Left lung (tissue), 10 donors: ENCODE results near the gene ZNF644. TPM values are rescaled to one million over a fixed set of nuclear protein-coding genes. Genes with fewer than 3 reads are reported as not detected.
"Not testable (repeated sequence)": the region's sequence is repeated elsewhere in the genome, so short reads cannot be mapped to it uniquely, and the experiment has no call there.

Source experiments
- ATAC-seq: fragments of 200-7000 bp; cut with Tn5 transposase; one replicate; pipeline ENCODE4 v1.9.1; 2020; ENCODE audit warnings: moderate library complexity
- DNase-seq, 4 donors: peaks; one replicate each; pipeline ENCODE4 v3.0.0-alpha.2; 2013 to 2020
- H3K27ac ChIP-seq, 2 donors: fragments of 200-600 bp; sonication (generic) in 1 of 2; one replicate each; pipeline versions ENCODE4 v1.5.0 to v1.8.0; 2020 to 2021
- H3K27me3 ChIP-seq, 2 donors: fragments of 200-600 bp; sonication (generic) in 1 of 2; one replicate each; pipeline versions ENCODE4 v1.5.0 to v1.8.0; 2020 to 2021
- H3K36me3 ChIP-seq, 2 donors: fragments of 200-600 bp; sonication (generic) in 1 of 2; one replicate each; pipeline versions ENCODE4 v1.5.0 to v1.8.0; 2020 to 2021
- H3K4me1 ChIP-seq, 2 donors: fragments of 200-600 bp; one replicate each; pipeline ENCODE4 v1.8.0; 2021
- H3K4me3 ChIP-seq, 2 donors: fragments of 200-600 bp; sonication (generic) in 1 of 2; one replicate each; pipeline versions ENCODE4 v1.5.0 to v1.8.0; 2020 to 2021; ENCODE audit warnings: mild to moderate bottlenecking in 1 of 2
- H3K9me3 ChIP-seq, 2 donors: fragments of 200-600 bp; sonication (generic) in 1 of 2; one replicate each; pipeline versions ENCODE4 v1.5.0 to v1.8.0; 2020 to 2021
- intact Hi-C, 2 donors: fragments of 100-400 bp; cut with DNase I; formaldehyde crosslinking; loops; one replicate each; pipeline versions ENCODE4 v1.11.2 to v1.14.2; 2022
- polyA plus RNA-seq, 6 donors: library from polyadenylated mRNA; unstranded; fragments of 120-200 nt; gene quantifications; one replicate each; pipeline ENCODE4 v1.2.1, GENCODE V29; 2013; ENCODE audit not compliant: insufficient read length in 6 of 6
- total RNA-seq, 2 donors: library from RNA; stranded (reverse); fragmentation: NEBNext Ultra II Directional; extraction: Animal tissue kit (Norgen Biotek cat#: 25700); gene quantifications; one replicate each; pipeline ENCODE4 v1.2.1, GENCODE V29; 2021
- TF ChIP-seq, protein P1 (sequence below), 2 donors: fragments of 200-600 bp; sonication (generic) in 1 of 2; IDR thresholded peaks; one replicate each; pipeline versions ENCODE4 v1.5.0 to v1.8.0; 2021; ENCODE audit warnings: antibody characterized with exemption in 2 of 2
- donor health status: DM: no; HTN: yes; CAD: no.
- donor health status: DM: no; HTN: no; CAD: no.

The ZNF644 gene
- total and polyA plus RNA-seq, 8 donors: 52.6 to 73.0 (median 65.5) TPM

DNA sequence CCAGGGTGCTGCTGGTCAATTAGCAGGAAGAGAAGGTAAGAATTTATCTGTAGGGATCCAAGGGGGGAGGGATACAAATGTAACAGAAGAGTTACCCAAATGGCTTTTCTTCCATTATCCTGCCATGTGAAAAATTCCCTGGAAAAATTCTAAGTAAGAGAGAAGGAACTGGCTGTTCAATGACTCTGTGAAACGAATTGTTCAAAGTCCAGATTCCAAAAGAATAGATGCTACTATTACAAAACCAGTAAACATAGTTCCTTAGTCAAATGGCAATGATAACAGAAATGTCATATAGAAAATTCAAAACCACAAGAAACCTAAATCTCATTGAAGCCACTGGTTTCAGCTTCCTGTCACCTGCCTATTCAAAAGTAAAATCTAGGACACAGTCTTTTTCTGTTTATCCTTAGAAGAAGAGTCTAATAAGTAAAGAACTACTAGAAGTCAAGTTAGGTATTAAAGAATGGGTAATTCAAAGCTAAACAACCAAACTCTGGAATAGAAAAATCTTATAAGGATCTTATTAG is 102.6 kb downstream of the ZNF644 start:
- Histone ChIP-seq H3K9me3 (no peaks in the 10 kb centered on the region), H3K27ac (no peak overlapping the region), H3K4me1 (peaks cover 3 to 33% of the 10 kb centered on the region in 2 donors), H3K27me3 (no peaks in the 10 kb centered on the region), H3K36me3 (peaks cover 0 to 21% of the 10 kb centered on the region in 2 donors), H3K4me3 (no peak overlapping the region)
- intact Hi-C loops: no loop called here
- DNase-seq (no peak), ATAC-seq (no peak)
- TF ChIP-seq, protein P1, sequence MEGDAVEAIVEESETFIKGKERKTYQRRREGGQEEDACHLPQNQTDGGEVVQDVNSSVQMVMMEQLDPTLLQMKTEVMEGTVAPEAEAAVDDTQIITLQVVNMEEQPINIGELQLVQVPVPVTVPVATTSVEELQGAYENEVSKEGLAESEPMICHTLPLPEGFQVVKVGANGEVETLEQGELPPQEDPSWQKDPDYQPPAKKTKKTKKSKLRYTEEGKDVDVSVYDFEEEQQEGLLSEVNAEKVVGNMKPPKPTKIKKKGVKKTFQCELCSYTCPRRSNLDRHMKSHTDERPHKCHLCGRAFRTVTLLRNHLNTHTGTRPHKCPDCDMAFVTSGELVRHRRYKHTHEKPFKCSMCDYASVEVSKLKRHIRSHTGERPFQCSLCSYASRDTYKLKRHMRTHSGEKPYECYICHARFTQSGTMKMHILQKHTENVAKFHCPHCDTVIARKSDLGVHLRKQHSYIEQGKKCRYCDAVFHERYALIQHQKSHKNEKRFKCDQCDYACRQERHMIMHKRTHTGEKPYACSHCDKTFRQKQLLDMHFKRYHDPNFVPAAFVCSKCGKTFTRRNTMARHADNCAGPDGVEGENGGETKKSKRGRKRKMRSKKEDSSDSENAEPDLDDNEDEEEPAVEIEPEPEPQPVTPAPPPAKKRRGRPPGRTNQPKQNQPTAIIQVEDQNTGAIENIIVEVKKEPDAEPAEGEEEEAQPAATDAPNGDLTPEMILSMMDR (IDR thresholded peaks at IDR 0.05): no peak

DNA sequence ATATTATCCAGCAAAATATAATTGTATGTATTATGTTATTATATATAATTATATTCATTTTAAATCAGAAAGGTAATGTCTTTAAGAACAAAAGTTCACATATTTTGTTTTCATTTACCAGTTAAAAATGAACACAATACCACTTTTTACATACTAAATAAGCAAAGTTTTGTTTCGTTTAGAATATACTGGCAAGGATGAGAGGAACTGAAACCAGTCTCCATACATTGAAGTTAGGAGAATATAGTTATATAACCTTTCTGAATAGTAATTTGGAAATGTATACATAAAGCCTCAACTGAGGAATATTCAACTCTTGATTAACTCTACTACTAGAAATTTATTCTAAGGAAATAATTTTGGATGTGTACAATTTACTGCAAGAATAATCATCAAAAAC is 110.5 kb downstream of the ZNF644 start:
- Histone ChIP-seq H3K4me1 (no peaks in the 10 kb centered on the region), H3K9me3 (no peaks in the 10 kb centered on the region), H3K27me3 (no peaks in the 10 kb centered on the region), H3K4me3 (no peak overlapping the region), H3K36me3 (peaks cover 0 to 16% of the 10 kb centered on the region in 2 donors), H3K27ac (no peak overlapping the region)
- intact Hi-C loops: no loop called here
- DNase-seq (no peak), ATAC-seq (no peak)
- TF ChIP-seq, protein P1 (IDR thresholded peaks at IDR 0.05): no peak

DNA sequence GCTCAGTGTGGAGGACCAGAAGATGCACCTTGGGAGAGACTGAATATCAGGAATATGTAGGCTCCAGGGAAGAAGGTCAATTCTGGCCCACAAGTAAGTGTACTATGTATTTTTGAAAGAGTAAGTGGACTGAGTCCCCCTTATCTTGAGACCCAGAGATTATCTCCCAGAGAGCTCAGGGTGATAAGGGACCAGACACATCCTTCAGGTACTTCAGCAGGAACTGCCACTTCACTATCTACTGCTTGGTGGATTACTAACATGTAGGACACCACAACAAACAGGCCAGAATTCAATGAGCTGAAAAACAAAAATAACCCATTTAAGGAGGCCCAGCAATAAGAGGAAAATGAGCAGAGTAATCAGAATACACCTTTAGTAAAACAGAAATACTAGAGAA is 119.2 kb downstream of the ZNF644 start:
- intact Hi-C loops: no loop called here
- Histone ChIP-seq H3K27ac (no peak overlapping the region), H3K36me3 (peaks cover 0 to 14% of the 10 kb centered on the region in 2 donors), H3K9me3 (no peaks in the 10 kb centered on the region), H3K4me3 (no peak overlapping the region), H3K4me1 (no peaks in the 10 kb centered on the region), H3K27me3 (no peaks in the 10 kb centered on the region)
- DNase-seq (no peak), ATAC-seq (no peak)
- TF ChIP-seq, protein P1 (IDR thresholded peaks at IDR 0.05): no peak

DNA sequence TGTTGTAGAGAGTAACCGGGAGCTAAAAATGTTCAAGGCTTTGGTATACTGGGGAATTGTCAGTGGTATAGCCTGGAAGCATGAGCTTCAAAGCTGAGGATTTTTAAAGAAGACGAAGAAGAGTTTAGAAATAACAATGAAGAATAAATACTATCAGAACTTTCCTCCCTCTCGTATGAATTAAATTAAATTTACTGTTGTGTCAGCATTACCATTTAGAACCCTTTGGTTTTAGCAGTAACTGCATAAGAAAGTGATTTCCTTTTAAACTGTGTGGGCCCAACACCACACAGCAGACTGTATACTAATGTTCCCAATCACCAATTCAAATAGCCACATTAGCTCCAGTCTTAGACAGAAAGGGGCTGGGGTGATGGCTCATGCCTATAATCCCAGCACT is 122.6 kb downstream of the ZNF644 start:
- TF ChIP-seq, protein P1 (IDR thresholded peaks at IDR 0.05): no peak
- Histone ChIP-seq H3K27me3 (no peaks in the 10 kb centered on the region), H3K4me1 (no peaks in the 10 kb centered on the region), H3K9me3 (no peaks in the 10 kb centered on the region), H3K4me3 (no peak overlapping the region), H3K36me3 (peaks cover 0 to 14% of the 10 kb centered on the region in 2 donors), H3K27ac (no peak overlapping the region)
- ATAC-seq (no peak), DNase-seq (no peak)
- intact Hi-C loops: no loop called here

DNA sequence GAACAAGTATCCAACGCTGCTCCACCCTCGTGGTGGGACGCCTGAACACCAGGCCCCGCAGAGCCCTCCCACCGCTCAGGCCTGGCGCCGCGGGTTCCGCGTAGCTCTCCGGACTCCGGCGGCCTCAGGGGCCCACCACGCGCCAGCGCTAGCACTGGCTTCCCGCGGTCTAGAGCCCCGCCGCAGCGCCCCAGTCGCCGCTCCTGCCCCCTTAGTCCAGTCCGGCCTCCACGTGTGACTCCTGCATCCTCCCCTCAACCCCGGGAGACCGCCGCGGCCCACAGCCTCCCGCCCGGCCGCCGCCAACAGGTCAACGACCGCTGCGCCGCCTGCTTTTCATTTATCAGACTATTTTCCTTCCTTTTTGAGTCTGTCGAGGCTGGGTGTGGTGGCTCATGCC is 128.2 kb downstream of the ZNF644 start:
- H3K27ac ChIP-seq, H3K36me3 ChIP-seq, H3K4me1 ChIP-seq, H3K27me3 ChIP-seq, ATAC-seq, H3K4me3 ChIP-seq, intact Hi-C loops, H3K9me3 ChIP-seq: not testable (repeated sequence)
- peak in 1 of 4 donors; percentile 45 for DNase-seq

DNA sequence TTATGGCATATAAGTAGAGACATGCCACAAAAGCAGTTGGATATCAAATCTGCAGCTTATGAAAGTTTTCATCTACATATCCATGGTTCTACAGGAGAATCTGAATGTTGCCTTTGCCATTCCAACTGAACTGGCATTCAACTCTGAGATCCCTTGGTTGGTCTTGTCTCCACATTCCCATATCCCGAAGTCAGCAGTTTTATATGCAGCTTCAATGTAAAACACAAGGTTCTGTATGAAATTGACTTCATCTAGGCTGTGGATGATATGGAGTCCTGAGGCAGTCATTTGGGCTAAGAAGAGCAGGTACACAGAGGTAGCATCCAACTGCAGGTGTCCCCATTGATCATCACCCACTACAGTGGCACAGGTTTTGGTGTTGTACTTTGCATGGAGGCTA is 129.0 kb downstream of the ZNF644 start:
- ATAC-seq, H3K4me1 ChIP-seq, H3K27ac ChIP-seq, H3K27me3 ChIP-seq, H3K9me3 ChIP-seq, H3K36me3 ChIP-seq, intact Hi-C loops, H3K4me3 ChIP-seq, DNase-seq: not testable (repeated sequence)

DNA sequence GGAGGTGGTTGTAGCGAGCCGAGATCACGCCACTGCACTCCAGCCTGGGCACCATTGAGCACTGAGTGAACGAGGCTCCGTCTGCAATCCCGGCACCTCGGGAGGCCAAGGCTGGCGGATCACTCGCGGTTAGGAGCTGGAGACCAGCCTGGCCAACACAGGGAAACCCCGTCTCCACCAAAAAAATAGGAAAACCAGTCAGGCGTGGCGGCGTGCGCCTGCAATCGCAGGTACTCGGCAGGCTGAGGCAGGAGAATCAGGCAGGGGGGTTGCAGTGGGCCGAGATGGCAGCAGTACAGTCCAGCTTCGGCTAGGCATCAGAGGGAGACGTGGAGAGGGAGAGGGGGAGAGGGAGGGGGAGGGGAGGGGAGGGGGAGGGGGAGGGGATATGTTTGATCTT is 129.6 kb downstream of the ZNF644 start:
- H3K27me3 ChIP-seq, intact Hi-C loops, H3K9me3 ChIP-seq, ATAC-seq, H3K4me1 ChIP-seq, H3K4me3 ChIP-seq, H3K36me3 ChIP-seq, H3K27ac ChIP-seq: not testable (repeated sequence)
- peak in 1 of 4 donors; percentile 43 for DNase-seq

DNA sequence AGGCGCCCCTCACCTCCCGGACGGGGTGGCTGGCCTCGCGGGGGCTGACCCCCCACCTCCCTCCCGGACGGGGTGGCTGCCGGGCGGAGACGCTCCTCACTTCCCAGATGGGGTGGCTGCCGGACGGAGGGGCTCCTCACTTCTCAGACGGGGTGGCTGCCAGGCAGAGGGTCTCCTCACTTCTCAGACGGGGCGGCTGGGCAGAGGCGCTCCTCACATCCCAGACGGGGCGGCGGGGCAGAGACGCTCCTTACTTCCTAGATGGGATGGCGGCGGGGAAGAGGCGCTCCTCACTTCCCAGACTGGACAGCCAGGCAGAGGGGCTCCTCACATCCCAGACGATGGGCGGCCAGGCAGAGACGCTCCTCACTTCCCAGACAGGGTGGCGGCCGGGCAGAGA is 130.1 kb downstream of the ZNF644 start:
- intact Hi-C loops, H3K4me3 ChIP-seq, H3K27ac ChIP-seq, DNase-seq, H3K27me3 ChIP-seq, ATAC-seq, H3K4me1 ChIP-seq, H3K9me3 ChIP-seq, H3K36me3 ChIP-seq: not testable (repeated sequence)
